Keratinocyte (primary cell): ENCODE results near the gene SFTPD.

Source experiments
- EZH2 ChIP-seq: IDR thresholded peaks from one replicate; pipeline ENCODE4 v1.6.1; 2012; ENCODE audit warnings: inconsistent platforms, mild to moderate bottlenecking, low read length, moderate library complexity
- TF ChIP-seq, protein P1 (sequence below), 3 experiments: IDR thresholded peaks in 1 of 3; conservative IDR thresholded peaks in 1 of 3; optimal IDR thresholded peaks in 1 of 3; 2 replicates in 2 of 3; 3 replicates in 1 of 3; pipeline versions ENCODE3 to v1.5.1; 2011; ENCODE audit warnings: low read length in 3 of 3, mild to moderate bottlenecking in 3 of 3, moderate library complexity in 2 of 3, control low read depth in 1 of 3, inconsistent platforms in 1 of 3; ENCODE audit not compliant: insufficient read depth in 2 of 3; ENCODE audit errors: extremely low read depth in 1 of 3

GRCh38 chr10:79976999-79977398, 28.1 kb upstream of the SFTPD start:
- no peak for TF ChIP-seq EZH2
- TF ChIP-seq, protein P1, sequence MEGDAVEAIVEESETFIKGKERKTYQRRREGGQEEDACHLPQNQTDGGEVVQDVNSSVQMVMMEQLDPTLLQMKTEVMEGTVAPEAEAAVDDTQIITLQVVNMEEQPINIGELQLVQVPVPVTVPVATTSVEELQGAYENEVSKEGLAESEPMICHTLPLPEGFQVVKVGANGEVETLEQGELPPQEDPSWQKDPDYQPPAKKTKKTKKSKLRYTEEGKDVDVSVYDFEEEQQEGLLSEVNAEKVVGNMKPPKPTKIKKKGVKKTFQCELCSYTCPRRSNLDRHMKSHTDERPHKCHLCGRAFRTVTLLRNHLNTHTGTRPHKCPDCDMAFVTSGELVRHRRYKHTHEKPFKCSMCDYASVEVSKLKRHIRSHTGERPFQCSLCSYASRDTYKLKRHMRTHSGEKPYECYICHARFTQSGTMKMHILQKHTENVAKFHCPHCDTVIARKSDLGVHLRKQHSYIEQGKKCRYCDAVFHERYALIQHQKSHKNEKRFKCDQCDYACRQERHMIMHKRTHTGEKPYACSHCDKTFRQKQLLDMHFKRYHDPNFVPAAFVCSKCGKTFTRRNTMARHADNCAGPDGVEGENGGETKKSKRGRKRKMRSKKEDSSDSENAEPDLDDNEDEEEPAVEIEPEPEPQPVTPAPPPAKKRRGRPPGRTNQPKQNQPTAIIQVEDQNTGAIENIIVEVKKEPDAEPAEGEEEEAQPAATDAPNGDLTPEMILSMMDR (optimal IDR thresholded peaks at IDR 0.05 in 1 of 3, IDR thresholded peaks at IDR 0.05 in 1 of 3, conservative IDR thresholded peaks at IDR 0.05 in 1 of 3; ENCODE audit: extremely low read depth in 1 of 3, insufficient read depth in 2 of 3, low read length in 3 of 3), result no peak
